ENCODE results near the gene PPIA.
"Not testable (repeated sequence)": the region's sequence is repeated elsewhere in the genome, so short reads cannot be mapped to it uniquely, and the experiment has no call there.

The PPIA gene

DNA sequence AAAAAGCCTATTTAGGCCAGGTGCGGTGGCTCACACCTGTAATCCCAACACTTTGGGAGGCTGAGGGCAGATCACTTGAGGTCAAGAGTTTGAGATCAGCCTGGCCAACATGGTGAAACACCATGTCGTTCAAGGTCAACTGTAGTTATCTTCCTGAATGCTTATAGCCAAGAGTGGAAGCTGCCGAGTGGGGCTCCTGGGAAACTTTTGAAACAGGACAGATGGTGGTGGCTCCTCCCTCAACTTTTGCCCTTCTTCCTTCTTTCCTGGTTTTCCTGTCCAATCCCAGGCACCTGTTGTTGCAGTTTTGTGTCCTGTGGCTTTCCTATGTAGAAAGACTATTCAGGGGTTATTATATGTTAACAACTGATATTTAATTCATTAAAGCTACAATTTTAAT is 8.7 kb upstream of the PPIA start:
- no peak for DNase-seq (ENCODE audit: low read depth)

DNA sequence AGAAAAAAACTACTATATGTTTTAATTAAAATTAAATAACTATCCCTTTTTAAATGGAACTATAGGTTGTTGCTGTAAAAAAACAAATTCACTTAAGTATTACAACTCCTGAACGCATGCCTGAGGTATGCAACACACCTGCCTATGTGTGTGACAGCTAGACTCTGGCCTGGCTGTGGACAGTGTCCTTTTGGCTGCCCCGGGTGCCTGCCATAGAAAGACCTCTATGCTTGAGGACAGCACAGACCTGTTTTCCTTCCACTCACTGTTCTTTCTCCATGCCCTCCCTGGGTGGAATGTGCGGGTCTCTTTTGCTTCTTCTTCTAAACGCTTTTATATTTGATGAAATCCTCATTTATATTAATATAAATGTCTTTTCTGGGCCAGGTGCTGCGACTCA is 6.5 kb upstream of the PPIA start:
- DNase-seq (ENCODE audit: low read depth) = no peak

DNA sequence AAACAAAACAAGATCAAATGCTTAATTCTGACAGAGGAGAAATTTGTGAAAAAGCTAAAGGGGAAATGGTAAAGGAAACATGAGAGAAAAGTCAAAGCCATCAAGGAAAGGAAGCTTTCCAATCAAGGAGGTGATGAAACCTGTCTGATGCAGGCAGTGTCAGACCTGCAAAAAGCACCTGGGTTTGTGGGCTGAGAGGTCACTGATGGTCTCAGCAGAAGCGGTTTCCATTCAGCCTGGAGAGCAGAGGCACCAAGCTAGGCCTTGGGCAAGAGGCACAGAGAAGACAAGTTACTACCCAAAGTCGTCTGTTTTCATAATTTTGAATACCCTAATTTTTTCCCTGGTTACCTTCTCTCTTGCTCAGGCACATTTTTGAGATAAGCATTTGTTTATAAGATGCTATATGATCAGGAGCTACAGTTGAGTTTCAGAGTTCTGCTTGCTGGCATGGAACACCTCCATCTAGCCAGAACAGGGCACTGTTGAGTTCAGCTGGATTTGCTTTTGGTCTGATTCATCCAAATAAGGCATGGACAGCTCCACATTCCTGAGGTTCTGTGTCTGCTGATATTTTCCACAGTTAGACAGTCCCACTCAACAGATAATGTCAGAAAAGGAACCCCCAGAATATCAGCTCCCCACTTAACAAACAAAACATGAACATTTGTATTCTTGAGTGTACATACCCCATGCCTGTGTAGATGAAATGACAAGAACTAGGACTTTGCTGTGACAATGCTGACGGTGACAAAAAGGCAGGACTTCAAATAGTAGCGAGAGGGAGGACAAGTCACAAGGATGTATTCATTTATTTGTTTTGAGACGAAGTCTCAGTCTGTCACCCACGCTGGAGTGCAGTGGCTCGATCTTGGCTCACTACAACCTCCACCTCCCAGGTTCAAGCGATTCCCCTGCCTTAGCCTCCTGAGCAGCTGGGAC is 4.9 kb upstream of the PPIA start:
- no peak for DNase-seq (ENCODE audit: low read depth)

DNA sequence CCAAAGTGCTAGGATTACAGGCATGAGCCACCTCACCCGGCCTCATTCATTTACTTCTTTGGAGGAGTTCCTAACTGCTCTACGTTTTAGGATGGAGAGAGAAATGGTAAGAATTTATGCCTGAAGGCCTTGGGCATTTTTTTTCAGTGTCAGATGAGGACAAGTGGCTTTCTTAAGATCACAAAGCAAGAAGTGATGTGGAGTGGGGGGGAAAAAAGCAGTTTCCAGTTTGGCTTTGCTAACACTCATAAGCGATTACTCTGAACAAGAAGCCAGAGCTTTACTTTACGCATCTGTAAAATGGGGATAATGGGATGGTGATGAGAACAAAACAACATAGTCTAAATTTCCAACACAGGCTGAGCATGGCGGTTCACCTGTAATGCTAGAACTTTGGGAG is 2.6 kb upstream of the PPIA start:
- DNase-seq (ENCODE audit: low read depth) = no peak

DNA sequence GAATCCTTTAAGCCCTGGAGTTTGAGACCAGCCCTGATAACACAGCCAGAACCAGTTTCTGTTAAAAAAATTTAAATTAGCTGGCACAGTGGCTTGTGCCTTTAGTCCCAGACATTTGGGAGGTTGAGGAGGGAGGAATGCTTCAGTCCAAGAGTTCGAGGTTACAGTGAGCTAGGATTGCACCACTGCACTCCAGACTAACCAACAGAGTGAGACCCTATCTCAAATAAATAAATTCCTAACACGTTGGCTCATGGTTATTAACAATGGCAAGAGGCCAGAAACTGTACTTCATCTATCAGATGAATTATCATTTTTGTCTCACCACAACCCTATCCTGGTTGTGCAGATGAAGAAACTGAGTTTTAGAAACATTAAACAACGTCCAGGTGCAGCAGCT is 2.1 kb upstream of the PPIA start:
- DNase-seq (ENCODE audit: low read depth) = no peak

DNA sequence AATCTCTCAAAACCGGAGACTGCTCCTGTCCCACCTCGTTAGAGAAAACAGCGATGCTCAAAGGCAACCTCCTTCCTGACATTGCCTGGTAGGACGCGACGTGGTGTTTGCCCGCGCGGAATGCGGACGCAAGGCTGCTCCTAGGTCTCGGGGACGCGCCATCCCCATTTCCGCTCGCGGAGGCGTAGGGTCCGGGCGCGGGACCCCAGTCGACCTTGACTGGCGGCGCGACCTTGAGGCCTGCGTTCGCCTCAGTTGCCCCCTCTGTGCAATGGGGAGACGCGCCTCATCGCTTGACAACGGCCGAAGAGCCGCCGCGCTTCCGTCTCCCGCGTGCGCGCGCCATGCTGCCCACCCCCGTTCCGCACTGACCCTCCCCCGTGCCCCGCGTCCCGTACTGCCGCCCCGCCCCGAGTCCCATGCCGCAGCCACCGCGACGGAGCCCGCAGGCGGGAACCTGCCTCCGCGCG is 412 bp upstream of the PPIA start:
- no peak for DNase-seq (ENCODE audit: low read depth)

DNA sequence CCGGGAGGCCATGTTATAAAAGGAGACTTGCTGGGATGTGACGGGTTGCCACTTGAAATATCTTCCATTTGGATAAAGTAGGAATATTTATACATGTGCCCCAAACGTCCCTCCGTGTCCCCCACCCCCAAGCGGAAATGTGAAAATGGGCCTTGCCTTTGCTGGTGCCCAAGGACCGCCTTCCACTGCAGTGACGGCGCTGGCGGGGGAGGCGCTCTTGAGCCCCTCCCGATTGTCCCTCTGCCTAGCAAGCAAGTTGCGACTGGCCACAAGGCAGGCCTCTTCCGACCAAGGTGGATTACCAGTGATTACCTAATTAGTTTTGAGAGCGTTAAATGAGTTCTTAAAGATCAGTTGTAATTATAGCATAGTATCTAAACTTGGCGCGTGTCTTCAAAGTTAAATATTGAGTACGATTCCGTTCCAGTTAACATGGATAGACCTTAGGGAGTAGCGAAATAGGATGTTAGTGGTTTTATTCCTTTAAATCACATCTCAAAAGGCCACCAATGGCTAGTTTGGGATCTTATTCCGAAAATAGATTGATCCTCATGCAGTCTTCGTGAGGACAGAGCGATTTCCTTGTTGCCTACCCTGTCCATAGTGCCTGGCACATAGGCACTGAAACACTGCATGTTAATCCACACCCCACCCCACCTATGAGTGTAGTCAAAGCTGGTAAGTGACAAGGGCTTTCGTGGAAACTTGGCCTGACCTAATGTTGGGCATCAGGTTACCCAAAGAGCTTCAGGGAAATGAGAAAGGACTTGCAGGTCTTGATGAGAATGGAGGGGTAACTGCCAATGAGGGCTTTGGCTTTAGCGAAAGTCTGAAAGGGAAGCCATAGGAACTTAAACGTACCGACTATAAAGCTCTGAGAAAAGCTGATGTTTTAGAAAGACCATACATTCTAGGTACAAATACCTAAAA is 1.1 kb downstream of the PPIA start:
- DNase-seq (ENCODE audit: low read depth) = peak; percentile 54

DNA sequence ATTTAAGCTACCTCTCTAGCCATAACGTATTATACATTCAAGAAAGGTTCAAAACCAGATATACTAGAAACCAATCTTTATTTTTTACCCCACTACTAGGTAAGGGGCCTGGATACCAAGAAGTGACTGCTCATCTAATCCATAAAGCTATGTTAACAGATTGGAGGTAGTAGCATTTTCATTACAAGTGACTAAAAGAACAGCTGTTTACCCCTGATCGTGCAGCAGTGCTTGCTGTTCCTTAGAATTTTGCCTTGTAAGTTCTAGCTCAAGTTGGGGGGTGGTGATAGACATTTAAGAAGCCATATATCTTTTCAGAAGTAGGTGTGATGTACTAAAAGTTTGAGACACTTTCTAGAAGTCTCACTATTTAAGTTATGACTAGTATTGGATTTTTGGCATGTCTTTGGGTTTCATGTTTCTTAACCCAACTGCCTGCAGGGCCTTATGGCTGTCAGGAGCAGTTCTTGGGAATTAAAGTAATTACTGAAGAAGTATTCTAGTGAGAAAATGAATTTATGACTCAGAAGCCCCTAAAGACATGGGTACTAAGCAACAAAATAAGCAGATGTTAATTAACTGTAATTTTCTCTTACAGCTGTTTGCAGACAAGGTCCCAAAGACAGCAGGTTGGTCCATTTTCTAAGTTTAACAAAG is 2.3 kb downstream of the PPIA start:
- DNase-seq (ENCODE audit: low read depth) = no peak

DNA sequence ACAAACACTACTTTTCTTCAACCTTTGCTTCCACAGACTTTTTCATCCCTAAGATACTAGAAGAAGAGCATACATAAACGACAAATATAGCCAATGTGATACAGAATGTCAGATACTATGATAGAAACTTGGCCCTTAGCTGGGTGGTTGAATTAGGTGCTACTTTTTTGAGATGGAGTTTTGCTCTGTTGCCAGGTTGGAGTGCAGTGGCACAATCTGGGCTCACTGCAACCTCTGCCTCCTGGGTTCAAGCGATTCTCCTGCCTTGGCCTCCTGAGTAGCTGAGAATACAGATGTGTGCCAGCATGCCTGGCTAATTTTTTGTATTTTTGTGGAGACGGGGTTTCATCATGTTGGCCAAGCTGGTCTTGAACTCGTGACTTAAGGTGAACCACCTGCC is 3.5 kb downstream of the PPIA start:
- DNase-seq (ENCODE audit: low read depth) = no peak

DNA sequence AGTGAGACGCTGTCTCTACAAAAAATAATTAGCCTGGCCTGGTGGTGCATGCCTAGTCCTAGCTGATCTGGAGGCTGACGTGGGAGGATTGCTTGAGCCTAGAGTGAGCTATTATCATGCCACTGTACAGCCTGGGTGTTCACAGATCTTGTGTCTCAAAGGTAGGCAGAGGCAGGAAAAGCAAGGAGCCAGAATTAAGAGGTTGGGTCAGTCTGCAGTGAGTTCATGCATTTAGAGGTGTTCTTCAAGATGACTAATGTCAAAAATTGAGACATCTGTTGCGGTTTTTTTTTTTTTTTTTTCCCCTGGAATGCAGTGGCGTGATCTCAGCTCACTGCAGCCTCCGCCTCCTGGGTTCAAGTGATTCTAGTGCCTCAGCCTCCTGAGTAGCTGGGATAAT is 5.4 kb downstream of the PPIA start:
- no peak for DNase-seq (ENCODE audit: low read depth)

DNA sequence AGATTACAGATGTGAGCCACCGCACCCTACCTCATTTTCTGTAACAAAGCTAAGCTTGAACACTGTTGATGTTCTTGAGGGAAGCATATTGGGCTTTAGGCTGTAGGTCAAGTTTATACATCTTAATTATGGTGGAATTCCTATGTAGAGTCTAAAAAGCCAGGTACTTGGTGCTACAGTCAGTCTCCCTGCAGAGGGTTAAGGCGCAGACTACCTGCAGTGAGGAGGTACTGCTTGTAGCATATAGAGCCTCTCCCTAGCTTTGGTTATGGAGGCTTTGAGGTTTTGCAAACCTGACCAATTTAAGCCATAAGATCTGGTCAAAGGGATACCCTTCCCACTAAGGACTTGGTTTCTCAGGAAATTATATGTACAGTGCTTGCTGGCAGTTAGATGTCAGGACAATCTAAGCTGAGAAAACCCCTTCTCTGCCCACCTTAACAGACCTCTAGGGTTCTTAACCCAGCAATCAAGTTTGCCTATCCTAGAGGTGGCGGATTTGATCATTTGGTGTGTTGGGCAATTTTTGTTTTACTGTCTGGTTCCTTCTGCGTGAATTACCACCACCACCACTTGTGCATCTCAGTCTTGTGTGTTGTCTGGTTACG is 6.0 kb downstream of the PPIA start:
- no peak for DNase-seq (ENCODE audit: low read depth)

DNA sequence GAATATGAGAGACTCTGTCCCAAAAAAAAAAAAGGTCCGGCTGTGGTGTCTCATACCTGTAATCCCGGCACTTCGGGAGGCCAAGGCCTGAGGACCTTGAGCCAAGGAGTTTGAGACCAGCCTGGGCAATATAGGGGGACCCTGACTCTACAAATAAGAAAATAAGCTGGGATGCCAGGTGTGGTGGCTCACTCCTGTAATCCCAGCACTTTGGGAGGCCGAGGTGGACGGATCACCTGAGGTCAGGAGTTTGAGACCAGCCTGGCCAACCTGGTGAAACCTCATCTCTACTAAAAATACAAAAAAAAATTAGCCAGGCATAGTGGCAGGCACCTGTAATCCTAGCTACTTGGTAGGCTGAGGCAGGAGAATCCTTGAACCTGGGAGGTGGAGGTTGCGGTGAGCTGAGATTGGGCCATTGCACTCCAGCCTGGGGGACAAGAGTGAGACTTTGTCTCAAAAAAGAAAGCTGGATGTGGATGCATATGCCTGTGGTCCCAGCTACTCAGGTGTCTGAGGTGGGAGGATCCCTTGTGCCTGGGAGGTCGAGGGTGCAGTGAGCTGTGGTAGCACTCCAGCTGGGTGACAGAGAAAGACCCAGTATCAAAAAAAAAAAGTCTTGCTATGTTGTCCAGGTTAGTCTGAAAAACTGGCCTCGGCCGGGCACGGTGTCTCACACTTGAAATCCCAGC is 7.5 kb downstream of the PPIA start:
- DNase-seq (ENCODE audit: low read depth) = not testable (repeated sequence)

DNA sequence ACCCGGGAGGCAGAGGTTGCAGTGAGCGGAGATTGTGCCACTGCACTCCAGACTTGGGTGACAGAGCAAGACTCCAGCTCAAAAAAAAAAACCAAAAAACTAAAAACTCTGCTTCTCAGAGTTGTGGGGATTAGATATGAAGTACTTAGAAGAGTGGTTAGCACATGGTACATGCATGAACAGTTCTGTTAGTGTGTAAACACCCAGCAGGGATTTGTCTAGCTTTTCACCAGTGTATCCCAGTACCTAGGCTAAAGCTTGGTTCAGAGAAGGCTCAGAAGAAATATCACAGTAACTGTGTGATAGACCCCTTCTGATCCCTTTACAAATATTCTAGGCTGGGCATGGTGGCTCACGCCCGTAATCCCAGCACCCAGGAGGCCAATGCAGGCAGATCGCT is 9.5 kb downstream of the PPIA start:
- DNase-seq (ENCODE audit: low read depth) = no peak

DNA sequence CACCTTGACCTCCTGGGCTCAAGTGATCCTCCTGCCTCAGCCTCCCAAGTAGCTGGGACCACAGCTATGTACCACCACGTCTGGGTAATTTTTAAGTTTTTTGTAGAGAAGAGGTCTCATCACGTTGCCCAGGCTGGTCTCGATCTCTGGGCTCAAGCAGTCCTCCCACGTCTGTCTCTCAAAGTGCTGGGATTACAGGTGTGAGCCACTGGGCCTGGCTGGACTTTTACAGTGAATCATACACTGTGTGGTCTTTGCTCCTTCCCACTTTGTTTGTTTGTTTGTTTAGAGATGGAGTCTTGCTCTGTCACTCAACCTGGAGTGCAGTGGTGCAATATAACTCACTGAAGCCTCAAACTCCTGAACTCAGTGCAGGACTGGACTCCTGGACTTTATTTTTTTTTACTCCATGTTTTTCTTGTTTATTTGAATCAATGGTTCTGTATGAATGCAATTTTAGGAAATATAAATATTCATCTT is 12.5 kb downstream of the PPIA start:
- DNase-seq (ENCODE audit: low read depth) = no peak

DNA sequence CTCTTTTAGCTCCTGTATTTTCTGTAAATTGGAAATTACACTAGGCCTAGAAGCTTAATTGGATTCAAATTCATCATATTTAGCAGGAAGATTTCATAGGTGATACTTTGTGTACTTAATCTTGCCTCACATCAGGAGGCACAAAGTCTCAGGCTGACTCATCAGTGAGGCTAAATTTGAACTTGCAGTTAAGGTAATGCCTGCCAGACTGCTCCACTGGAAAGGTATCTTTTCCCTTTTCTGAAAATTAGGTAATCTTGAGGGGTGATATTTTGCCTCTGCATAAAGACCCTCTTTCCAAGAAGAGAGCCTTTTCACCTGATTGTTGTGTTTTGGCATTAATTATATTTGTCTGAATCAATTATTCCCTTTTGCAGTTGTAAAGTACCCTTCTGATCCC is 14.6 kb downstream of the PPIA start:
- DNase-seq (ENCODE audit: low read depth) = no peak

DNA sequence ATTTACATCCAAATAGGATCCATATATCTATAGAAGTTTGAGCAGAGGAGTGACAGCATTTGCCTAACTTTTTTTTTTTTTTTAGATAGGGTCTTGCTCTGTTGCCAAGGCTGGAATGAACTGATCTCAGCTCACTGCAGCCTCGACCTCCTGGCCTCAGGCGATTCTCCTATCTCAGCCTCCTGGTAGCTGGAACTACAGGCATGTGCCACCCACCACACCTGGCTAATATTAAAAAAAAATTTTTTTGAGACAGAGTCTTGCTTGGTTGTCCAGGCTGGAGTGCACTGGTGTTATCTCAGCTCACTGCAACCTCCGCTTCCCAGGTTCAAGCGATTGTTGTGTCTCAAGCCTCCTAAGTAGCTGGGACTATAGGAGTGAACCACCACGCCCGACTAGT is 15.1 kb downstream of the PPIA start:
- DNase-seq (ENCODE audit: low read depth) = no peak

DNA sequence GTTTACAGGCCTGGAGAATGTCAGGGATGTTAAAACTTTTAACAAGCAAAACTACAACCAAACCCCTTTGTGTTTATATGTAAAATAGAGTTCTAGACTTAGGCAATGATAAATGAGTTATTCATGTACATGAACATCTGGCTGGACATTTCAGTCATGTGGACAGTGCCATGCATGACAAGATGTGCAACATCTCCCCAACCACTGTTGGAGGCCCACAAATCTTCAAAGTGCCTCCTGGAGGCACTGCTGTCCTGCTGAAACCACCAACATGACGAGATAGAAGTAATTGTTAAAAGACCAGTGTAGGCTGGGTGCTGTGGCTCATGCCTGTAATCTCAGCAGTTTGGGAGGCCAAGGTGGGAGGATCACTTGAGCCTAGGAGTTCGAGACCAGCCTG is 18.4 kb downstream of the PPIA start:
- DNase-seq (ENCODE audit: low read depth) = no peak

DNA sequence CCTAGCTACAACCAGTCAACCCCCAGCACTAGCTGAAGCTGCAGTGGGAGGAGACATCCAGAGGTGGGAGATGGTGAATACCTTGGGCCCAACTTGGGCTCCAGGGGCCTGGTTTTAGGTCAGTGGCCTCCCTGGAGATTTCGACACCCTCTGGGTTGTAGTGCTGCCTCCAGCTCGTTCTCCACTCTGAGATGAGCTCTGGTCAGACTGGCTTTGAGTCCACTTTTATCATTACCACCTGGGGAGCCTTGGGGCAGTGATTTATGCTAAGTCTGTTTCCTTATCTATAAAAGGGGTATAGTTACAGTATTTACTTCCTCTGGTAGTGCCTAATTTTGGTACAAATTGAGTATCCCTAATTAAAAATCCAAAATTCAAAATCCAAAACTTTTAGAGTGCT is 22.8 kb downstream of the PPIA start:
- DNase-seq (ENCODE audit: low read depth) = no peak

DNA sequence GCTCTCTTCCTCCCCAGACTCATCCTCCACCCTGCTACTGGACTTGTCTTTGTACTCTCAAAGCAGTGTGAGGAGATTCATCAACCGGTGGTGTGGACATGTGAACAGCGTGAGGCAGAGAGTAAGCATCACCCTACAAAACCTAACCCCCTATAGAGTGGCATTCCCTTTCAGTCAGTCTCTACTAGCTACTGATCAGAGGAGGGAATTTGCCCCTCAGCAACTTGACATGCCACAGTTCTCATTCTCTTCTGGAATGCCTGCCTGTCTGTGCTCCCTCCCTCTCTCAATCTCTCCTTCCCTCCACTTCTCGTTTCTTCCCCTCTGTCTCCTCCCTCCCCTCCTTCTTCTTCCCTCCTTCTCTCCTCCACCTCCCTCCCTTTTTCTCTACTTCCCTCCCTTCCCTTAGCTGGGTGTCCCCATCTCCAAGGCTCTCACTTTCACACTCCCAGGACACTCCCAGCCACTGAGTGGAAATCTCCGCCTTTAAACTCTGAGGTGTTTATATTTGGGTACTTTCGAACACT is 26.8 kb downstream of the PPIA start:
- no peak for DNase-seq (ENCODE audit: low read depth)

DNA sequence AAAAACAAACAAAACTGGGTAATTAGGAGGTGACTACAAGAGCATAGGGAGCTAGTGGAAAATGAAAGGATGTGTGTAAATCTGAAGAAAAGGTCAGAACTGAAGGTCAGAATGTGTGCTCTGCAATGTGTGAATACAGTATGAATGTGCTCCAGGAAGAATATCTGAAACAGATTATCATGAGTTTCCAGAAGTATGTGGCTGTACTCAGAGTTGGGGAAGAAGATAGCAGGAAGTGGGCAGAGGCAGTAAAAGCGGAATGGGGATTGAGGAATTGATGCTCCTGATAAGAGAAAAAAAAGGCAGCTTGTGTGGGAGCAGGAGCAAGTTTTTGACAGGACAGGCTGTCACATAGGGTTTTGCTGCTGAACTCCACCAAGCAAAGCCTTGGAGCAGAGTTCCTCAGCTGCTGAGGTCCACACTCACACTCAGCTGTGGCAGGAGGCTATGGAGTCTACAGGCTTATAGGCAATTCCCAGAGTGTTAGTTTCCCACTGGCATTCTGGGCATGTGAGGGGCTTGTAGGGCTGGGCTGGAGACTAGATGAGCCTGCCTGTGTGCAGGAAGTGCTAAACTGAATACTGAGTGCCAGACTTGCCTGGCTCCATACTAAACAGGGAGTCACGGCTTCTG is 28.5 kb downstream of the PPIA start:
- peak; percentile 39 for DNase-seq (ENCODE audit: low read depth)

Measured in GM04503 (cell line).